Activated T-cell treated with anti-CD3 and anti-CD28 coated beads for 24 hours (primary cell): Measurements from ENCODE around the gene CIAO3.
"Not testable (repeated sequence)": the region's sequence is repeated elsewhere in the genome, so short reads cannot be mapped to it uniquely, and the experiment has no call there.

Experiments used
- DNase-seq: peaks from one replicate; pipeline ENCODE4 v3.0.0-alpha.2; 2020; ENCODE audit warnings: low read depth

CIAO3 gene

GRCh38 chr16:740764-741505 lies at the start of gene CIAO3:
CIAO3 (minus strand) TSS chr16:740997; CDS start chr16:740985, 12 bp downstream.
- peak; percentile 89 for DNase-seq

- no peak for DNase-seq
Measured at GRCh38 chr16:790086-790485, 49.3 kb upstream of the CIAO3 start.

GRCh38 chr16:789191-789850 lies 48.5 kb upstream of the CIAO3 start:
- no peak for DNase-seq

- peak; percentile 95 for DNase-seq
Measured at GRCh38 chr16:788399-789126, 47.8 kb upstream of the CIAO3 start, which contains the start of gene CHTF18. CHTF18 (plus strand) TSS chr16:788620; CDS start chr16:788685, 65 bp downstream.

GRCh38 chr16:787978-788398 lies 47.2 kb upstream of the CIAO3 start, which contains the start of gene RPUSD1:
RPUSD1 (minus strand) TSS chr16:788381; CDS start chr16:787737, 644 bp downstream.
- DNase-seq = no peak

- DNase-seq = no peak
Measured at GRCh38 chr16:787321-787966, 46.6 kb upstream of the CIAO3 start.

GRCh38 chr16:785563-786535 lies 45.1 kb upstream of the CIAO3 start:
- peak; percentile 54 for DNase-seq

- DNase-seq = no peak
Measured at GRCh38 chr16:784431-784830, 43.6 kb upstream of the CIAO3 start.

GRCh38 chr16:783404-784161 lies 42.8 kb upstream of the CIAO3 start:
- DNase-seq = no peak

GRCh38 chr16:782766-783403 lies 42.1 kb upstream of the CIAO3 start:
- DNase-seq = no peak

GRCh38 chr16:782258-782657 lies 41.5 kb upstream of the CIAO3 start:
- no peak for DNase-seq

GRCh38 chr16:781346-782010 lies 40.7 kb upstream of the CIAO3 start:
- no peak for DNase-seq

GRCh38 chr16:780296-780695 lies 39.5 kb upstream of the CIAO3 start:
- no peak for DNase-seq

- no peak for DNase-seq
Measured at GRCh38 chr16:779561-779960, 38.8 kb upstream of the CIAO3 start.

GRCh38 chr16:778909-779527 lies 38.2 kb upstream of the CIAO3 start:
- DNase-seq = no peak

GRCh38 chr16:778447-778846 lies 37.6 kb upstream of the CIAO3 start:
- no peak for DNase-seq

GRCh38 chr16:777826-778225 lies 37.0 kb upstream of the CIAO3 start:
- no peak for DNase-seq

GRCh38 chr16:776824-777223 lies 36.0 kb upstream of the CIAO3 start:
- no peak for DNase-seq

- DNase-seq = not testable (repeated sequence)
Measured at GRCh38 chr16:776298-776697, 35.5 kb upstream of the CIAO3 start.
